IPS-18a (cell line): ENCODE measurements around the gene RASIP1.
A peak's percentile ranks its signal among the peaks of the same experiment; 100 is the strongest.
"Not testable (repeated sequence)": the region's sequence is repeated elsewhere in the genome, so short reads cannot be mapped to it uniquely, and the experiment has no call there.

Experiments
- H3K27ac ChIP-seq: one replicate; pipeline ENCODE4 v1.5.1; 2013; ENCODE audit warnings: low read length
- H3K27me3 ChIP-seq: one replicate; pipeline ENCODE4 v1.6.1; 2013; ENCODE audit warnings: mild to moderate bottlenecking, low read length; ENCODE audit not compliant: control insufficient read depth, insufficient read depth
- H3K36me3 ChIP-seq: one replicate; pipeline ENCODE4 v1.6.1; 2013; ENCODE audit warnings: low read depth, low read length; ENCODE audit not compliant: control insufficient read depth
- H3K4me1 ChIP-seq: one replicate; pipeline ENCODE4 v1.6.1; 2013; ENCODE audit warnings: low read depth, low read length; ENCODE audit not compliant: control insufficient read depth
- H3K4me3 ChIP-seq: one replicate; pipeline ENCODE4 v1.5.1; 2013; ENCODE audit warnings: low read length
- H3K9ac ChIP-seq: one replicate; pipeline ENCODE4 v1.6.1; 2013; ENCODE audit warnings: mild to moderate bottlenecking, low read length, moderate library complexity
- H3K9me3 ChIP-seq: one replicate; pipeline ENCODE4 v1.6.1; 2013; ENCODE audit warnings: low read depth, low read length; ENCODE audit not compliant: control insufficient read depth

The RASIP1 gene

GRCh38 chr19:48695743-48696352 lies 44.6 kb downstream of the RASIP1 start, which contains the start of gene FUT2:
FUT2 (plus strand) TSS chr19:48695971; CDS start chr19:48702957, 6,986 bp downstream.
- Histone ChIP-seq H3K9ac (peak within 1 kb of the TSS; percentile 41), H3K27ac (peak within 1 kb of the TSS; percentile 18), H3K36me3 (no peaks in the 10 kb centered on the region), H3K4me3 (peak within 1 kb of the TSS; percentile 84), H3K4me1 (no peaks in the 10 kb centered on the region), H3K9me3 (no peaks in the 10 kb centered on the region), H3K27me3 (peaks cover 7% of the 10 kb centered on the region)

DNA sequence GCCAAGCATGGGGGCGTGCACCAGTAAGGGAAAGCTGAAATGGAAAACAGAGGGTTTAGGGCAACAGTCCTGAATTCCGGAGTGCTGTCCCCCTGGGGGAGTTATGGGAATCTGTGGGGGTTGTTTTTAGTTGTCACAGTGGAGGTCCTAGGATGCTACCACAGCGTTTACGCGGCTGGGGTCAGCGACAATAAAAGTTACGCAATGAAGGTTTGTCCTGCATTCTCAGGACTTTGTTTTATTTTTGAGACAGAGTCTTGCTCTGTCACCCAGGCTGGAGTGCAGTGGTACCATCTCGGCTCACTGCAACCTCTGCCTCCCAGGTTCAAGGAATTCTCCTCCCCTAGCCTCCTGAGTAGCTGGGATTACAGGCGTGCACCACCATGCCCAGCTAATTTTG lies 46.8 kb downstream of the RASIP1 start:
- H3K9ac ChIP-seq, H3K4me1 ChIP-seq, H3K4me3 ChIP-seq, H3K27me3 ChIP-seq, H3K27ac ChIP-seq, H3K9me3 ChIP-seq, H3K36me3 ChIP-seq: not testable (repeated sequence)

GRCh38 chr19:48689449-48689848 lies 51.0 kb downstream of the RASIP1 start:
- H3K9me3 ChIP-seq, result no peaks in the 10 kb centered on the region
- H3K27me3 ChIP-seq, result no peaks in the 10 kb centered on the region
- H3K4me3 ChIP-seq, result no peak overlapping the region
- H3K36me3 ChIP-seq, result no peaks in the 10 kb centered on the region
- no peaks in the 10 kb centered on the region for H3K4me1 ChIP-seq
- H3K9ac ChIP-seq, result no peak overlapping the region
- H3K27ac ChIP-seq, result no peak overlapping the region

GRCh38 chr19:48687776-48688175 lies 52.6 kb downstream of the RASIP1 start:
- no peak overlapping the region for H3K4me3 ChIP-seq
- H3K4me1 ChIP-seq, result no peaks in the 10 kb centered on the region
- H3K27ac ChIP-seq, result no peak overlapping the region
- H3K36me3 ChIP-seq, result no peaks in the 10 kb centered on the region
- H3K9me3 ChIP-seq, result no peaks in the 10 kb centered on the region
- no peaks in the 10 kb centered on the region for H3K27me3 ChIP-seq
- H3K9ac ChIP-seq, result no peak overlapping the region

- H3K4me3 ChIP-seq, H3K36me3 ChIP-seq, H3K9me3 ChIP-seq, H3K27ac ChIP-seq, H3K9ac ChIP-seq, H3K4me1 ChIP-seq, H3K27me3 ChIP-seq: not testable (repeated sequence)
Measured at GRCh38 chr19:48686637-48687036, 53.8 kb downstream of the RASIP1 start.

GRCh38 chr19:48686088-48686487 lies 54.3 kb downstream of the RASIP1 start:
- no peak overlapping the region for H3K27ac ChIP-seq
- H3K9ac ChIP-seq, result no peak overlapping the region
- no peaks in the 10 kb centered on the region for H3K36me3 ChIP-seq
- H3K9me3 ChIP-seq, result no peaks in the 10 kb centered on the region
- H3K4me3 ChIP-seq, result no peak overlapping the region
- H3K27me3 ChIP-seq, result no peaks in the 10 kb centered on the region
- no peaks in the 10 kb centered on the region for H3K4me1 ChIP-seq

DNA sequence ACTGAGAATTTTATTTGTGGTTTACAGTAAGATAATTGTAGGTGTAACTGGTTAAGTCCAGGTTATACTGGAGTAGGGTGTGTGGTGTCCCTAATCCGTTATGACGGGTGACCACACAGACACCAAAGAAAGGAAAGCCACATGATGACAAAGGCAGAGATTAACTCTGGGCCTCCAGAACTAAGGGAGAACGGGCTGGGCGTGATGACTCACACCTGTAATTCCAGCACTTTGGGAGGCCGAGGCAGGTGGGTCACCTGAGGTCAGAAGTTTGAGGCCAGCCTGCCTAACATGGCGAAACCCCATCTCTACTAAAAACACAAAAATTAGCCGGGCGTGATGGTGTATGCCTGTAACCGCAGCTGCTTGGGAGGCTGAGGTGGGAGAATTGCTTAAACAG lies 54.8 kb downstream of the RASIP1 start:
- Histone ChIP-seq H3K4me1 (no peaks in the 10 kb centered on the region), H3K36me3 (no peaks in the 10 kb centered on the region), H3K9ac (no peak overlapping the region), H3K4me3 (no peak overlapping the region), H3K9me3 (no peaks in the 10 kb centered on the region), H3K27me3 (no peaks in the 10 kb centered on the region), H3K27ac (no peak overlapping the region)

DNA sequence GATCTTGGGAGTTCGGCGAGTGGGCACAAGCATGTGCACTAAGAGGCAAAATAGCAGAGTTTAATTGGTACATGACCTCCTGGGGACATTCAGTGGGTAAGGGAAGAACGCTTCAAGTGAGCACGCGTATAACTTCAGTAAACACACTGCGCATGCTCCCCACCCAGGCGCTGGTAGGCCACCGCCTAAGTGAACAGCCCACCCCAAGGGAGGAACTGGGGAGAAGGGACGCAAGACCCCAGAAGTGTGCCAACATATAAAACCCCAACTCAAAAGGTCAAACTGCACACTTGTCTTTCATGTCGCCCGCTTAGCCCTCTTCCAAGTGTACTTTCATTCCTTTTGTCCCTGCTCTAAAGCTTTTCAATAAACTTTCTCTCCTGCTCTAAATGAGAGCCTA lies 57.1 kb downstream of the RASIP1 start:
- Histone ChIP-seq H3K27me3 (no peaks in the 10 kb centered on the region), H3K9ac (no peak overlapping the region), H3K9me3 (no peaks in the 10 kb centered on the region), H3K27ac (no peak overlapping the region), H3K4me1 (no peaks in the 10 kb centered on the region), H3K36me3 (no peaks in the 10 kb centered on the region), H3K4me3 (no peak overlapping the region)

DNA sequence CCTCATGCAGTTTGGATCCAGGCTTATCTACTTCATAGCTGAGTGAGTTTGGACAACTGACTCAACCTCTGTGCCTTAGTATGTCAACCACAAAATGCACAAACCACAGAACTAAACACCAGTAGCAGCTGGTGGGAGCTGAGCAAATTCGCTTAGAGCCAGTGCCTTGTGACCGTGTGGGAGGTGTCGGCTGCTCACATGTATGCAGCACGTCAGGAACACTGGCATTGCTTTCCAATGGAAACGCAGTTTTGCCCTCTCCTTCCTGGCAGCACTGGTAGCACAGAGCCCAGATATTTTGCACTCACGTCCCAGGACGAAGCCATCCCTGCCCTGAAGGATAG lies 59.3 kb downstream of the RASIP1 start:
- Histone ChIP-seq H3K9me3 (no peaks in the 10 kb centered on the region), H3K36me3 (no peaks in the 10 kb centered on the region), H3K4me1 (no peaks in the 10 kb centered on the region), H3K27me3 (no peaks in the 10 kb centered on the region), H3K27ac (no peak overlapping the region), H3K4me3 (no peak overlapping the region), H3K9ac (no peak overlapping the region)

- Histone ChIP-seq H3K27ac (no peak overlapping the region), H3K36me3 (no peaks in the 10 kb centered on the region), H3K27me3 (no peaks in the 10 kb centered on the region), H3K9me3 (no peaks in the 10 kb centered on the region), H3K4me3 (no peak overlapping the region), H3K4me1 (no peaks in the 10 kb centered on the region), H3K9ac (no peak overlapping the region)
Measured at GRCh38 chr19:48680436-48681126, 59.8 kb downstream of the RASIP1 start.

DNA sequence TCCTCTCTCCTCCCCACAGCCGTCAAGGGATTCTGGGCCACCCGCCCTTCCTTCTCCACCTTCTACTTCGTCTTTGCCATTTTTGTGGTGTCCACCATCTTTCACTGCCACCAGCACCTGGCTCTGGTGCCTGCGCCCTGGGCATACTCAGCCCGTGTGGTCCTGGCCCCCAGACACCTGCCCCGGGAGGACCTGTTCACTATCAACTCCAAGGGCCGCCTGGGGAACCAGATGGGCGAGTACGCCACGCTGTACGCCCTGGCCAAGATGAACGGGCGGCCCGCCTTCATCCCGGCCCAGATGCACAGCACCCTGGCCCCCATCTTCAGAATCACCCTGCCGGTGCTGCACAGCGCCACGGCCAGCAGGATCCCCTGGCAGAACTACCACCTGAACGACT lies 60.4 kb downstream of the RASIP1 start:
- H3K27ac ChIP-seq, H3K4me1 ChIP-seq, H3K9ac ChIP-seq, H3K9me3 ChIP-seq, H3K27me3 ChIP-seq, H3K4me3 ChIP-seq, H3K36me3 ChIP-seq: not testable (repeated sequence)

GRCh38 chr19:48678201-48678600 lies 62.2 kb downstream of the RASIP1 start:
- no peaks in the 10 kb centered on the region for H3K9me3 ChIP-seq
- no peak overlapping the region for H3K4me3 ChIP-seq
- H3K4me1 ChIP-seq, result peaks cover 19% of the 10 kb centered on the region
- no peak overlapping the region for H3K27ac ChIP-seq
- no peaks in the 10 kb centered on the region for H3K36me3 ChIP-seq
- no peak overlapping the region for H3K9ac ChIP-seq
- H3K27me3 ChIP-seq, result peaks cover 12% of the 10 kb centered on the region
